ELF-1 (cell line): Measurements from ENCODE around the gene PAXX.

Experiments
- DNase-seq: peaks from one replicate; pipeline ENCODE4 v3.0.0-alpha.2; 2016; ENCODE audit warnings: low read depth, low spot score

PAXX gene, protein sequence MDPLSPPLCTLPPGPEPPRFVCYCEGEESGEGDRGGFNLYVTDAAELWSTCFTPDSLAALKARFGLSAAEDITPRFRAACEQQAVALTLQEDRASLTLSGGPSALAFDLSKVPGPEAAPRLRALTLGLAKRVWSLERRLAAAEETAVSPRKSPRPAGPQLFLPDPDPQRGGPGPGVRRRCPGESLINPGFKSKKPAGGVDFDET

DNA sequence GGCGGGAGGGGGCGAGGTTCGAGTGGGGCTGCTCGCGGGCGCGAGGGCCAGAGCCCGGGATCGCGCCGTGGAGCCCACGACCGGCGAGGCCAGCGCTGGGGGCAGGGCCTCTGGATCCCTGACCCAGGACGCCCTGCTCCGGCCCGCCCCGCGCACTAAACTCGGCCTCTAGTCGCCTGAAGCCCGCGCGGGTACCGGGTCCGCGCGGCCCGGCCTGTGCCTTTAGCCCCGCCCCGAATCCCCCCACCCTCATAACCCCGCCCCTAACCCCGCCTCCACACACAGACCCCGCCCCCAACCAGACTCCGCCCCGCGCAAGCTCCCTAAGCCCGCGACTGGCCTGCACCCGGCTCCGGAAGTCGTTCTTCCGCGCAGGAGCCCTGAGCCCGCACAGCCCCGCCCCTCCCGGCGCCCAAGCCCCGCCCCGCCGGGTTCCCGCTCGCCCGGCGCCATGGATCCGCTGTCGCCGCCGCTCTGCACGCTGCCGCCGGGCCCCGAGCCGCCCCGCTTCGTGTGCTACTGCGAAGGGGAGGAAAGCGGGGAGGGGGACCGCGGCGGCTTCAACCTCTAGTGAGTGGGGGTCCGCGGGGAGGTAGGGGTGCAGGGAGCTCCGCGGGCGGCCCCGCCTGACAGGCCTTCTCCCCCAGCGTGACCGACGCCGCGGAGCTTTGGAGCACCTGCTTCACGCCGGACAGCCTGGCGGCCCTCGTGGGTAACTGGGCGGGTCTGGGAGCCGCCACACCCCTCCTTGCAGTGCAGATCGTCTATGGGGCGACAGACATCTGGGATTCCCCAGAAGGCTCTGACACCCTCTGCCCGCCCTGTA, at the start of gene PAXX:
Gene PAXX, plus strand, starts transcription at position 430 of the 826 bp plus-strand sequence. Its CDS starts 22 bp downstream, at position 452.
- DNase-seq = peak; percentile 65

DNA sequence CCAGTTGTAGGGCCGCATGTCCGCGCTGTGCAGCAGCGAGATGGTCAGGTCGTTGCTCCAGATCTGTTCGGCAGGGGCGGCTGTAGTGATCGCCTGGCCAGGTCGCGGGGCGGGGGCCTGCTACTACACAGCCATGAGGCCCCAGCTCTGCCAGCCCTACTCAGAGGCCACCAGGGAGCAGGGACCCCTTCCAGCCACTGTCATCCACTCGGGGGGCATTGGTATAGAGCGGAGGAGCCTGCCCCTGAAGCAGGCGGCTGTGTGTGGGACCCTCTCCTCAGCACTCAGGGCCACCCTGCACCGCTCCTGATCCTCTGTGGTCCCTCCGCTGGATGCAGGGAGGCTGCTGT, 49.4 kb upstream of the PAXX start:
- no peak for DNase-seq

DNA sequence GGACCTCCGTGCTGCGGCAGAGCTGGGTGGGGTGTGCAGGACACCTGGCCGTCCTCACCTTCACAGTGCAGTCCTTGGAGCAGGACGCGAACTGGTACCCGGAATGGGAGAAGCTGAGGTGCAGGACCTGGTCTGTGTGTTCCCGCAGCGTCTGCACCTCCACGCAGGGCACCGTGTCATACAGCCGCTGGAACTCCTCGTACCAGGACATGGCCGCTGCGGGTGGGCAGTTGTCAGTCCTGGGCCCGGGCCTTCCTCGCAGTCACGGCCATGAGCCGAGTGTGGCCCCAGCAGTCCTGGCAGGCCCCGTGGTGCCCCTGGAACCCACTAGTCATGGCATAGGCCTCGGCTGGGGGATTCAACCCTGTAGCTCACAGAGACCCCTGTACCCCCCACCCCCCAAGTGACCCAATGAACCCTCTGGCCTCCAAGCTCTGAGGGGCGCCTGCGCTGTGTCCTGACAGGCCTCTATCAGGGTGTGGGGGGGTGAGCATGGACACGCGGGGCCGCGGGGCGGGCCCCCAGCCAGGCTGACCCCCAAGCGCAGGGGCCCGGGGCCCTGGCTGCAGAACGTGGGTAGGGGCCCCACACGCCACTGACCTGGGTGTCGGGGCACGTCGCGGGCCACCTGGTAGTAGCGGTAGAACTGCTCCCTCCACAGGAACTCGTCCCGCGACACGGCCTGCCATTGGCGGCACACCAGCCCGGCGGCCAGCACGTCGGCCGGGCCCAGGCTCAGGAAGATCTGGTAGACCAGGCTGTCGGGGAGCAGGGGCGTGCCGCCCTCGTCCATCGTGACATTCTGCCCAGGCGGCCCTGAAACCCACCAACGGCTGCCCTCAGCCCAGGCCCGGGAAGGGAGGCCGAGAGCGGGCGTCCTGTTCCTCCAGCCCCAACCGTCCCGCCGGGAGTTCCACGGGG, 48.7 kb upstream of the PAXX start:
- peak; percentile 52 for DNase-seq

DNA sequence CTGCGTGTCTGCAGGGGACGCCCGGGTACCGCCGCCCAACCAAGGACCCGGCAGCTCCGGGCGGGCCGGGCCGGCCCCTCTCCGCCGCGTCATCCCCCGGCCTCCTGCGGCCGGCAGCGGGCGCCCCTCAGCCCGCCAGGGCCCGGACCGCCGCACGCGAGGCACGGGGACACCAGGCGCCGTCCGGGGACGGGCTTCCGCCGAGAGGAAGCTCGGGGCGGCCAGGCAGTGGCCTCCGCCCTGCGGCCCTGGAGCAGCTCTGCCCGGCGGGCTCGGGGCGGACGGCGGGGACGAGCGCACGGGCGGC, 48.1 kb upstream of the PAXX start:
- DNase-seq = no peak

DNA sequence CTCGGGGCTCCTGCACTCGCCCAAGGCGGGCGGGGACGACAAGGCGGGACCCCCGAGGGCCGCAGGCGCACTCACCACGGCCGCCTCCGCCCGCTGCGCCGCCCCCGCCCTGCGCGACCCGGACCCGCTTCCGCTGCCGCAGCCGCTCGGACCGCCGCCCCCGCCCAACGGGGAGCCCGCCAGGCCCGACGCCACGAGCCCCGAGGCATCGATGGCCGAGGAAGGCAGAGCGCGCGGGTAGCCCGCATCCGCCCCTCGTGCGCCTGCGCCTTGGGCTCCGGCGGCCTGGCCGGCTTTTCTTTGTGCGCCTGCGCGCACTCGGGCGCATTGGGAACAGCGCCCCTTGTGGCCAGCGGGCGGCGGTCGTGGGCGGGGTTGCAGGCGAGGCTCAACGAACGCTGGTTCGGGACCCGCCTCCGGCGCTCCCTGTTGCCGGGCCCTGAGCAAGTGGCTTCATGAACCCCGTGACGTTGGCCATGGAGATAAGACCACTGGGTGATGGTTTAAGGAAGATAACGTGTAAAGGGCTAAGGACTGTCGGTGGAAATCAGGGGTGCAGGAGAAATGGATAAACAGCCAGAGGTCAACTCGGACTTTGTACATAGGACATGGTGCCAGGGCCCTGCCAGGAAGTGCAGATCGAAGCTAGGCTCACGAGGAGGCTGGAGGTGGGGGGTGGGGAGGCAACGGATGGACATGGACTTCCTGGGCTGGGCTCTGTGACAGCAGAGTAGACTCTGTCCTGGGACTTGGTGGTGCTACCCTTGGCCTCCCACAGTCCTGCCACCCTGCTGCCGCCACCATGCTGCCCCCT, 47.5 kb upstream of the PAXX start, which contains the start of the genes C8G and FBXW5:
Gene C8G, plus strand, starts transcription at position 725 of the 814 bp plus-strand sequence. Its CDS starts 78 bp downstream, at position 803.
Gene FBXW5, minus strand, starts transcription at position 220 of the 814 bp plus-strand sequence. CDS start 655 bp downstream, outside the sequence.
- peak; percentile 92 for DNase-seq

DNA sequence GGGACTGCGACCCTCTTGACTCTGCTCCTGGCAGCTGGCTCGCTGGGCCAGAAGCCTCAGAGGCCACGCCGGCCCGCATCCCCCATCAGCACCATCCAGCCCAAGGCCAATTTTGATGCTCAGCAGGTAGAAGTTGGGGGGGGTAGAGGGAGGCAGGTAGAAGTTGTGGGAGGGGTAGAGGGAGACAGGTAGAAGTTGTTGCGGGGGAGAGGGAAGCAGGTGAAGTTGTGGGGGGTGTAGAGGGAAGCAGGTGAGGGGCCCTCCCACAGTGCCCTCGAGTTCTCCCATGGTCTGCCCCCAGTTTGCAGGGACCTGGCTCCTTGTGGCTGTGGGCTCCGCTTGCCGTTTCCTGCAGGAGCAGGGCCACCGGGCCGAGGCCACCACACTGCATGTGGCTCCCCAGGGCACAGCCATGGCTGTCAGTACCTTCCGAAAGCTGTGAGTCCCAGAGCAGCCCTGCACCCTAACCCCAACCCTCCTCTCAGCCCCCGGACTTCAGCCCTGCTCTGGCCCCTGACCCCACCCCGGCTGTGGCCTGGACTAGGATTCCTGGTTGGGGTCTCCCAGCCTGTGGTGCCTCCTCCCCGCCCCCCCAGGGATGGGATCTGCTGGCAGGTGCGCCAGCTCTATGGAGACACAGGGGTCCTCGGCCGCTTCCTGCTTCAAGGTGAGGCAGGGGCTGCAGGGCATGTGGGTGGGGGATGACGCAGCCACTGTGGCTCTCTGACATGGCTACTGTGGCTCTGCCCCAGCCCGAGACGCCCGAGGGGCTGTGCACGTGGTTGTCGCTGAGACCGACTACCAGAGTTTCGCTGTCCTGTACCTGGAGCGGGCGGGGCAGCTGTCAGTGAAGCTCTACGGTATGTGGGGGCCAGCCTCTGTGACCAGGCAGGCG, 46.6 kb upstream of the PAXX start:
- peak; percentile 55 for DNase-seq

DNA sequence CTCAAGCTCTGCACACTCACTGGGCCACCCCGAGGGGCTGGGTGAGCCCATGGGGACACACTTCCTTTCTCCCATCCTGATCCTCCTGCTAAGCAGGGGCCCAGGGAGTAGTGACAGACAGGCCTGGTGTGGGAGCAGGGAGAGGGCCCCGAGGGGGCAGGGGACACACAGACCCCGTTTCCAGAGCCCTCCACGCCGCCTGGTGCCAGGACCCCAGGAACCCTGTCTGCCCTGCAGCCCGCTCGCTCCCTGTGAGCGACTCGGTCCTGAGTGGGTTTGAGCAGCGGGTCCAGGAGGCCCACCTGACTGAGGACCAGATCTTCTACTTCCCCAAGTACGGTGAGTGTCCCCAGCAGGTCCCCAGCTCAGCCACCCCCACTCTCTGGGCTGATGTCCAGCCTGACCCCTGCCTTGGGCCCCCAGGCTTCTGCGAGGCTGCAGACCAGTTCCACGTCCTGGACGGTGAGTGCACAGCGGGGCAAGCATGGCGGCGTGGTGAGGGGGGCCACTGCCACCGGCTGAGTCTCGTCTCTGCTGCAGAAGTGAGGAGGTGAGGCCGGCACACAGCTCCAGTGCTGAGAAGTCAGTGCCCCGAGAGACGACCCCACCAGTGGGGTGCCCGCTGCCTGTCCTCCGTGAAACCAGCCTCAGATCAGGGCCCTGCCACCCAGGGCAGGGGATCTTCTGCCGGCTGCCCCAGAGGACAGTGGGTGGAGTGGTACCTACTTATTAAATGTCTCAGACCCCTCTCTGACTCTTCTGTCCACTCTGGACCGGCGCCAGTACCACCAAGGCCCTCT, 45.8 kb upstream of the PAXX start:
- DNase-seq = no peak

DNA sequence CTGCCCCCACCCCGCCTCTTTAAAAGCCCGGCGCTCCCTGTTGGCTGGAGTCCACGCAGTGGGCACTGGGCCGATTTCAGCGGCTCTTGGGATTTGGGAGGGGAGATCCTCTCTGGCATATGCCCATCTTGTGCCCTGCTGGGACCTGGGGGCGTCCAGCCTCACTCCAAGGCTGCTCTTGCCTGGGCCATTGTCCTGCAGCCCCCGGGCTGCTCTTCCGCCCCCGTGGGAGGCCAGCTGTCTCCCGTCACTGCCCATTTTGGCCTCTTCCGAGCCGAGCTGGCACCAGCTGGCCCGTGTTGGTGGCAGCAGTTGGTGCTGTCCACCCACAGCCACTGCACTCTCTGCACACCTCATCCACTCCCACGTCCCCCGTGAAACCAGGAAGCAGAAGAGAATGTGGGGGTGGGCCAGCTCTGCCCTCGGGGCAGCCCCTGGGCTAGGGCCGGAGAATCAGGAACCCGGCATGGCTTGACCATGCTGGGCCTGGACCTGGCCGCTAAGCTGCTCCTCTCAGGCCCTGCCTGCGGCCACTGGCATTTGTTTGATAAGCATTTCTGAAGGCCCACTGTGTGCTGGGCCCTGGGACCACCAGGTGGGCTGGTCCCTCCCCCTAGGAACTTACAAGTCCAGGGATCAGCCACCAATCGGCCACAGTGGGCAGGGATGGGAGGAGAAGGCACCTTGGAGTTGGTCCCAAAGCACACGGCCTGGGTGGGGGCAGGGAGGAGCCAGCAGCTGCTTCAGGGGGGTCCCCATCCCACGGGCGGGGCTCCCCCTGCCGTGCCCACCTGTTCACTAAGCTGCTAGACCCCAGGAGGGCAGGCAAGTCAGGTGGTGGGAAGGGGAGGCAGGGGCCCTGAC, 45.0 kb upstream of the PAXX start:
- no peak for DNase-seq

DNA sequence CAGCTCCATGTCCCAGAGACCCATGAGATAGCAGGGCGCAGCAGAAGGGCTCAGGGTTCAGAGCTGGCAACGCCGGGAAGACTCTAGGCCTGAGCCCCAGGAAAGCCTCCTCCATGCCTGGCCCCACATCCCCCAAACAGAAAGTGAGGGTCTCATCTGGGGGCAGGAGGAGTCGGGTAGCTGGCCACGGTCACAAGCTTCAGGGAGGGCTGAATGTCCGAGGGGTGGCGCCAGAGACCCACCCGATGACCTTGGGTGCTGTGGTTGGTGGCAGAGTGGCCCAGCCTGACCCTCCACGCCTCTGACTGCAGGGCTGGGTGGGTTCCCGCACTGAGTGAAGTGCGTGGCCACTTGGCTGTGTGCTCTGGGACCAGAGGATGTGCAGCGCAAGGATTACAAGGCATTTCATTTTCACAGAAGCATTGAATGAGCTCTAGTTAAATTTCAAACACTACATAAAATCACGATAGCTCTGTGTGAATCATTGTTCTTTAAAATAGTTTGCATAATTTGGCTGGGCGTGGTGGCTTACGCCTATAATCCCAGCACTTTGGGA, 44.2 kb upstream of the PAXX start:
- DNase-seq = peak; percentile 76

DNA sequence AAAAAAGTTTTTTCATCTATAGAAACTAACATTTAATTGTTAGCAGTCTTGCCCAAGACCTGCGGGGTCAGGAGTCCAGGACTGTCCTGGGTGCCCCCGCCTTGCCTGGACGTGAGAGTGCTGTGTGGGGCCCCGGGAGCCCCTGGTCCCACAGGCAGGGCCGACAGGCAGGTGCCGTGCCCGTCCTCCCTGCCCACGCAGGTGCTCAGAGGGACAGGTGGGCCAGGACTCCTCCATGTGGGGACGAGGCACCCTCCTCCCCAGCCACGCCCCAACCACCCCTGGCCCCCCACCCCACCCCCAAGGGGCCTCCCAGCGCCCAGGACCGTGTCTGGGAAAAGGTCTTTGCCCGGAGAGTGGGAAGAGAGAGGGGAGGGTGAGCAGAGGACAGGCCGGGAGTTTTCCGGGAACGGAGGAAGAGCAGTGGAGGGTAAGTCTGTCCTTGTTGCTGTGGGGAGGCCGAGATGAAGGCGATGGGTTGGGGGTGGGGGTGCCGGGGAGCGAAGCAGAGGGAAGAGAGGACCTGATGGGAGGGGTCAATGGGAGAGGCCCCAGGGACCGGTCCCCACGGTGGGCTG, 42.9 kb upstream of the PAXX start:
- DNase-seq = no peak

DNA sequence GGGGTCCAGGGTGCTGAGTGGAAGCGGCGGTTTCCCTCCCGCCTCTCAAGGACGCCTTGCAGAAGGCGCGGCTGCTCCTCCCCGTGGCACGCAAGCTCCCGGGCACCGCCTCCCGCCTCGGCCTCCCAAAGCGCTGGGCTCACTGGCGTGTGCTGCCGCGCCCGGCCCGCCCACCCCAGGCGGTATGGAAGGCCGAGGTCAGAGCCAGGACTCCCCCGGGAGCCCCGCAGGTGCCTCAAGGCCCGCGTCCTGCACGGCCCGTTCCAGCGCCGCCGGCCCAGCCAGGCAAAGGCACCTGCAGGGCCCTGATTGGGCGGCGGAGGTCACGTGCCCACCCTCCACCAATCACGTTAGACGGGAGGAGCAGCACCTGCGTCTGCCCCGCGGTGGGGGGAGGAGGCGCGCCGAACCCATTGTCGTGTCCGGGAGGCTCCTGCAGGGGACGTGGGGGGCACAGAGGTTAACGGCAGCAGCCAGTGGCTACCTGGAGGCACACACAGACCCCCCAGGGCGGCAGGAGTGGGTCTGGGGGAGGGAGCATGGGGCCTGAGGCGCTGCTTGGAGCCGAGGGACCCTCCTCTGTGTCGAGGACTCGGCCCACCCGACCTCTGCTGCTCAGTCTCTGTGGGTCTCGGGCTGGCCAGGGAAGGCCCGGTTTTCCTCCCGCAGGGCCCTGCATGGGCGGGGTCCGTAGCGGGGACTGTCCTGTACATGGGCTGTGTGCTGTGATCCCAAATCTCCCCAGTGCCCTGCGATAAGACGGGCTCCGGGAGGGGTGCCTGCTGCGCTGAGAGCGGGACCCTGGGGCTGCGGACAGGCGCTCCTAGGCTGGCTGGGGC, 42.2 kb upstream of the PAXX start:
- DNase-seq = peak; percentile 93

DNA sequence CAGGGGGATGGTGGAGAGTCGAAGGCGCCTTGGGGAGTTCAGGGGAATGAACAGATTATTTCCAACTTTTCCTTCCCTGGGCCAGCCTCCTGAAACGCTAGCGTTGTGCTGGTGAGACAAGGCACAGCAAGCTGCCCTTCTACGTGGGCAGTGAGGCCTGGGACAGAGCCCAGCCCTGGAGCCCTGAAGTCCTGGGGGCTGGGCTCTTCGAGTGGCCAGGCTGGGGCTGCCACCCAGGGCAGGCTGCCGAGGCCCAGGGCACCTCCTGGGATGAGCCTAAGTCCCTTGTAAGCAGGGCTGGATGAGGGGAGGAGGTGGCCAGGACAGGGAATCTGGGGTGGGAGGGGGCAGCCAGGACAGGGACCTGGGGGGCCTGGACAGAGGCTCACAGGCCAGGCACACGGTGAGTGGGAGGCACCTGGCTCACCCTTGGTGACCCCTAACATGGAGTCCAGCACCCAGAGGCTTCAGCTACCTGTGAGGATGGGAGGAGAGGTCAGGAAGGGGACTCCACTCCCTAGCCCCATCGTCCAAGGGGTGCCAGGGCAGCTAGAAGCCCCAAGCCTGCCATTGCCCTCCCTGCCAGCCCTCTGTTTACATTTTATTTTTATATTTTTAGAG, 41.5 kb upstream of the PAXX start:
- DNase-seq = no peak

DNA sequence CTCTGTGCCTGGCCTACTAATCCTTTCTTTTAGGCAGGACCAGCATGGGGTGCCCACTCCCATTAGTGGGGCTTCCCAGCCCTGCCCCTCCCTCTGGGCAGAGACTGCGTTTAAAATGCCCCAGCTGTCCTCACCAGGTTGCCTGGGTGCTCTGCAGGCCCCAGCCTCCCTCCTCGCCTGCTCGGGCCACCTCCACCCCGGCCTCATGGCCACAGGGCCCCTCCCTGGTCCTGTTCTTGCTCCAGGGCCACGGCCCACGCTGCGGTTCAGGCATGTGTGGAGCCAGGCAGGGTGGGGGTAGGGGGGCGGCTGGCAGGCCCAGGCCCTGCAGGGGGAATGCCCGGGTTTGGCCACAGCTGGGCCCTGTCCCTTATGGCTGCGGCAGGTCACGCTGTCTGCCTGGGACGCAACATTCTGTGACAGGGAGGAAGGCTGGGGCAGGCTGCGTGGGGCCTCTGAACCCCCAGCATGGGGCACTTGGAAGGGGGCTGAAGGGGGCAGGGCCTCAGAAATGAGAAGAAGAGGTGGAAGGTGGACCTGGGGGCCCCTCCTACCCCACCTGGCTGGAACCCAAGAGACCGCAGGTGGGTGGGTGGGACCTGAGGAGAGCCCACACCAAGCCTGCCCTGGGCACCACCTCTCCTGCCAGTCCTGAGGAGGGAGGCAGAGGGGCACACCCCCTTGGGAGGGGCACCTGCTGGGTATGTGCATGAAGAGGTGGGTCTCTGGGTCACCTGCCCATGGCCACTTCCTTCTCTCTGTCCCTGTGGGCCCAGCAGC, 40.5 kb upstream of the PAXX start, which contains the start of gene LCN12:
Gene LCN12, plus strand, starts transcription at position 733 of the 780 bp plus-strand sequence. CDS start 55 bp downstream, outside the sequence.
- no peak for DNase-seq

DNA sequence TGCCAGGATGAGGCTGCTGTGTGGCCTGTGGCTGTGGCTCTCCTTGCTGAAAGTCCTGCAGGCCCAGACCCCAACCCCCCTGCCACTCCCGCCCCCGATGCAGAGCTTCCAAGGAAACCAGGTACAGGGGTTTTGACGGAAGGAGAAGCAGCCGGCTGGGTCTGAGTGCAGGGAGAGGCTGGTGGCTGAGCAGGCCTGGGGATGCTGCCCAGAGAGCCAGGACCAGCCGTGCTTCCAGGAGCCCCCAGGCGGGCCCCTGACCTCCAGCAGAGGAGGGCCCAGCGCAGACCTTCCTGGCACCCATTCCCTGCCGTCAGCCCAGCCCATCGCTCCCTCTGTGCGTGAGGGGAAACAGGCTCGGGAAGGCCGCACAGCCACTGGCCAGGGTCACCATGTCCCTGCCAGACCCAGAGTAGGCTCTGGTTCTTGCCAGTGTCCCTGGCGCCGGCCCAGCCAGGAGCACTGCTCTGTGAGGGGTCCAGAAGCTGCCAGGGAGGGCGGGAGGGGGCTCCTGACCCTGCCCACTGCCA, 39.8 kb upstream of the PAXX start:
- DNase-seq = no peak
